SKM-1 treated with dmso at 0.1 percent for 144 hours (cell line): ENCODE data around the gene ANAPC4.

ENCODE experiments used
- DNase-seq: peaks from one replicate; lab custom pipeline; 2025; ENCODE audit not compliant: unreplicated experiment; lab: John Stamatoyannopoulos, UW

Gene ANAPC4

GRCh38 chr4:25430630-25431029 is 53.6 kb downstream of the ANAPC4 start:
- DNase-seq, result no peak

- no peak for DNase-seq
Observed at GRCh38 chr4:25433966-25434827, 57.1 kb downstream of the ANAPC4 start.

- no peak for DNase-seq
Observed at GRCh38 chr4:25437926-25438325, 60.9 kb downstream of the ANAPC4 start.

DNA sequence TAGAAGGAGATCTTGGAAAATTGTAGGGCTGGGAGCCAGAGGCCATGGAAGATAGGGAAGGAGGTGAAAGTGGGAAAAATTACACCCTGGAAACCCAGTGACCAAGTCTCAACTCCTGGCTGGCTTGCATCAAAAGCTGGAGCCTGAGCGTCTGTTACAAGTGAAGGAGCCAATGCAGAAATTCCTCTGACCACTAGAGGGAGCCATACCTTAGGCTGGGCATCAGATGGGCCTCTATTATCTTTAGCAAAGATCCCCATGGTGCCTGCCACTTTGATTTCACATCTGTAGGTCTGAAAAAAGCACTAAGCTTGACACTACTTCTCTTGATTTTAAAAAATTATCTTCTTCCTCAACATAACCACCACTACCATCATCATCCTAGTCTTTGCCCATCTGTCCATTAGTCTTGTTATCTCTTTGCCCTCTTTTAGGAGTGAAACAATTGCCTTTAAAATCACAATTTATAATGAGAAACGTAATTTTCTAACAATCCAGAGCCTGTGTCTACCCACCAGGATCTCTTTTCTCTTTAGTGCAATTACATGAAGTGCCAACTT is 62.9 kb downstream of the ANAPC4 start:
- DNase-seq, result peak; percentile 77

GRCh38 chr4:25440478-25441030 is 63.5 kb downstream of the ANAPC4 start:
- no peak for DNase-seq

DNA sequence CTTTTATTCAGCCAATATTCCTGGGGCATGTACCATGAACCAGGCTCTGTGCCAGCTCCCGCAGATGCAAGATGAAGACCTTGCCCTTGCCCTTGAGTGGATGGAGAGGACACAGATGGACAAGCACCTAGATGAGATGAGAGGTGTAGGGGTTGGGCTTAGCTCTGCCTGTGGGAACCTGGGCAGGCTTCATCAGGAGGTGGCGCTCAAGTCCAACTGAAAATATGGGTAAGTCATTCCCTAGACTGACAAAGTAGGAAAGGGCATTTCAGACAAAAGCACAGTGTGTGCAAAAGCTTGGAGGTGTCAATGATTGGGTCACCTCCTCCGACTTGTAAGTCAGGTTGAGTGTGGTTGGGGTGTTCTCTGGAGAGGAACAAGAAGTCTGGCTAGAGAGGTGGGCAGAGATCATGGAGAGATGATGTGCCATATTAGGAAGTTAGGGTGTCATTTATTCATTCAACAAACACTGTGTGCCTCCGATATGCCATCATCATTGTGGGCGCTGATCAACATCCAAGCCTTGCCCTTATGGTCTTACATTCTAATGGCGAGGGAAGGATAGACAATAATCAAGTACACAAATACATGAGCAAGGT is 64.6 kb downstream of the ANAPC4 start:
- DNase-seq, result peak; percentile 42

DNA sequence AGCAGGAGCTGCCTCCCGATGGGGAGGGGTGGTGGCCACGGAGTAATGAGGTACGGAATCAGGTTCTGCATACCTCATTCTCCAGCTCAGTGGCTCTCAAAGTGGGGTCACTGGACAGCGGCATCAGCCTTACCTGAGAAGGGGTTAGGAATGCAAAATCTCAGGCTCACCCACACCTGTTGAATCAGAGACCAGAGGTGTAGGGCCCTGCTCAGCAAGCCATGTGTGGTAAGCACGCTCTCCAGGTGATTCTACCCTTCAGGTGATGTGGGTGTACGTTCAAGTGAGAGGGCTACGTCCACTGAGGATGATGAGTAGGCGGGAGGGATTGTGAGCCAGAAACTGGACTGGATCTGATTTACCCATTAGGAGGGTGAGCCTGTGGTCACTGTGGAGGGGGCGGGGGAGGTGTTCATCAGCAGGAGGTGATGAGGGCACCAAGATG is 65.8 kb downstream of the ANAPC4 start:
- DNase-seq, result no peak

DNA sequence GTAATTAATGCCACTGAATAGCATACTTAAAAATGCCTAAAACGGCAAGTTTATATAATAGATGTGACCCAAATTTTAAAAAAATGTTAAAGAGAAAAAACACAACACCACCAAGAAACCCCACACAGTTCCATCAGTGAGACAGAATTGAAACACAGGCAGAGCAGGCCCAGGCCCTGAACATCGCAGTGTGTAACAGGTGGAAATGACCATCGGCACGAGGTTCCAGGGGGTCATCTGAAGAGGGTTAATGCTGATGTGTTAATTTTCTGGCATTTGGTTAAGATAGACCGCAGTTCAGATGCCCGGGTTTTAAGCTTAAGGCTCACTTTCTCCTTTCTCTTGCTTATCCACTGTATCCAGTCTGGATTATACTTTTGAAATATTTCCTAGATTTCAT is 66.8 kb downstream of the ANAPC4 start:
- no peak for DNase-seq

- no peak for DNase-seq
Observed at GRCh38 chr4:25446611-25447010, 69.5 kb downstream of the ANAPC4 start.

DNA sequence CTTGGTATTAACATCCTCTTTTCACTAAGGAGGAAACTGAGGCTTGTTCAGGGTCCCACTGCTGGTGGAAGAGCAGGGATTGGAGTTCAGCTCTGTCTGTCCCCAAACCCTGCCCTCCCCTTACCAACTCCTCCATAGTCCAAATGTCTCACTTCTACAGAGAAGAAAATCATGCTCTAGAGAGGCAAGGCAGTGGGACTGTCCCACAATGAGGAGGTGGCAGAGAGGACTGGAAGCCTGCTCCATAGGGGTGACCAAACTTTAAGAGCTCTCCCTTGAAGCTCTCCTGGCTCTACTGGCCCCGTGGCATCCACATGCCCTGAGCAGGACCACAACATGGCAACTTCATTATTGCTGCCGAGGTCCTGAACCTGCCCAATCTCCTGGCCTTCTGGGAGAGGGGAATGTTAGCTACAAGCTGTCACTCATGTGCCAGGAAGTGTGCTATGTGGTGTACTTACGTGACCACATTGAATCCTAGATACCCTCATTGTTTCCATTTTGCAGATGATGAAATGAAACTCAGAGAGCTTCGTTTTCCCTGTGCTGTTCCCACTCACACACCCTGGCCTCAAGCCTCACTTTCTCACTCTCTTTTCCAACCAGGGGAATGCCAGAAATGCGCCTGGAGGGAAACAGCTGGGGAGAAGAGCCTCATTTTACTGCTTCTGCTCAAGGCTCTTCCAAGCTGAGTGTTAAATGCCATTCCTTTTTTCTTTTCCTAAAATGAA is 71.5 kb downstream of the ANAPC4 start:
- no peak for DNase-seq

GRCh38 chr4:25449270-25449669 is 72.2 kb downstream of the ANAPC4 start:
- DNase-seq, result no peak

DNA sequence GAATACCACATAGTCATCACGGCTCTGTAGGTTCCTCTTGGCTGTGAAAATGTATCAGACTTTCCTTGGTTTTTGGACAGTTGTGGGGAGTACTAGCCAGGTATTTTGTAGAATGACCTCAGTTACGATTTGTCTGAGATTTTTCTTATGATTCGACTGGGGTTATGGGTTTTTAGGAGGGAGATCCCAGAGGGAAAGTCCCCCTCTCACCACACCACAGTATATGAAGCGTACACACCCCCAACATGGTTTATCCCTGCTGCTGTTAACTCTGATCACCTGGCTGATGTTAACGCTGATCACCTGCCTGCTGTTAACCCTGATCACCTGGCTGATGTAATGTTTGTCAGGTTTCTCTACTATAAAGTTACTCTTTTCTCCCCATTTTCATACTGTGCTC is 72.6 kb downstream of the ANAPC4 start:
- DNase-seq, result no peak

GRCh38 chr4:25450491-25450901 is 73.4 kb downstream of the ANAPC4 start:
- no peak for DNase-seq

- DNase-seq, result no peak
Observed at GRCh38 chr4:25451676-25452075, 74.6 kb downstream of the ANAPC4 start.

DNA sequence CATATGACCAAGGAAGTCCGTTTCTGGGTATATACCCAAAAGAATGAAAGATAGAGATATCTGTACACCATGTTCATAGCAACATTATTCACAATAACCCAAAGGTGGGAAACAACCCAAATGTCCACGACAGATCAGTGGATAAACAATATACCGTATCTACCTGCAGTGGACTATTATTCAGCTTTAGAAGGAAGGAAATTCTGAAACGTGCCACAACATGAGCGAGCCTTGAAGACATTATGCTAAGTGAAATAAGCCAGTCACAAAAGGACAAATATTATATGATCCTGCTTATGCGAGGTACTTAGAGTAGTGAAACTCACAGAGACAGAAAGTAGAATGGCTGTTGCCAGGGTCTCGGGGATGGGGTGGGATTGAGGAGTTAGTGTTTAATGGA is 75.0 kb downstream of the ANAPC4 start:
- no peak for DNase-seq

- DNase-seq, result no peak
Observed at GRCh38 chr4:25454476-25454875, 77.4 kb downstream of the ANAPC4 start.

- DNase-seq, result peak; percentile 2
Observed at GRCh38 chr4:25457053-25457715, 80.1 kb downstream of the ANAPC4 start.

DNA sequence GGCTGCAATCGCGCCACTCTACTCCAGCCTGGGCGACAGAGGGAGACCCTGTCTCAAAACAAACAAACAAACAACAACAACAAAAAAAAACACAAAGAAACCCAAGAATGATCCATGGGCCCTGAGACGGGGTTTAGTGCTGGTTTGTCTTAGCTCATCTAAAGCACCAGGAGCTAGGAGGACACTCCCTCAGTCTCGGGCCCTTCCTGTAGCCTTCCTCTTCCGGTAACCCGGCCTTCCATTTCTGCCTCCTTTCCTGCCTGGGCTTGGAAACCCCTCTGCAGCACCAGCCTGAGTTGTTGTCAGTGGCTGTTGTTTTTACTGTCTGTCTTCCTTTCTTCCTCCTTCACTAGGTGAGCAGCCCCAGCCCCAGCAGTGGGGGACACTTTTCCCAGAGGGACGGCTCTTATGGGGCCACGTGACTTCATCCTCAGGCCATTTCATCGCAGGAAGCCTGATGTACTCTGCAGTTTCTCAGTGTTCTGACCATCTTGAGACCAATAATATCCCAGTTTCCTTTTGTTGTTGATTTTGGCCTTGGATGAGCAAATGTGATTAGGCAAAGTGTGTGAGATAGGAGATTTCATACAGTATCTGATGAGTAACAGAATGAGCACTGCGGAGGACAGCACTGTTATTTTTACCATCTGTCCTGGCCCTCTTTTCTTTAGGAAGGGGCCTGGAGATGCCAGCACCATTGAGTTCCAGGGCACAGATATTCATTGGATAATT is 90.1 kb downstream of the ANAPC4 start:
- no peak for DNase-seq

GRCh38 chr4:25467843-25468242 is 90.8 kb downstream of the ANAPC4 start:
- DNase-seq, result no peak
